GM23338 (cell line): ENCODE data around the gene PRPSAP1. TPM values are rescaled to one million over a fixed set of nuclear protein-coding genes. Genes with fewer than 3 reads are reported as not detected.

ENCODE experiments used
- ATAC-seq: fragments of 200-7000 bp; cut with Tn5 transposase; 3 replicates; pipeline ENCODE4 v1.9.1; 2020
- DNase-seq: peaks from one replicate; pipeline ENCODE4 v3.0.0-alpha.2; 2015; ENCODE audit warnings: low spot score
- H2AFZ ChIP-seq: fragments of 200-600 bp; sonication (generic); 2 replicates; pipeline ENCODE4 v1.8.0; 2016; ENCODE audit warnings: antibody characterized with exemption, mild to moderate bottlenecking, moderate library complexity
- H3F3A ChIP-seq: fragments of 200-600 bp; sonication (generic); replicated peaks from 2 replicates; pipeline ENCODE4 v1.8.0; 2017; ENCODE audit warnings: antibody characterized with exemption, mixed run types, low read depth
- H3K27ac ChIP-seq: fragments of 200-600 bp; sonication (generic); 2 replicates; pipeline ENCODE4 v1.6.1; 2016; ENCODE audit warnings: low read depth
- H3K27me3 ChIP-seq: fragments of 200-600 bp; sonication (generic); 2 replicates; pipeline ENCODE4 v1.8.0; 2016; ENCODE audit warnings: mild to moderate bottlenecking, mixed run types, moderate library complexity; ENCODE audit not compliant: insufficient read depth
- H3K36me3 ChIP-seq: fragments of 200-600 bp; sonication (generic); 2 replicates; pipeline ENCODE4 v1.8.0; 2016; ENCODE audit warnings: mild to moderate bottlenecking; ENCODE audit not compliant: insufficient read depth
- H3K4me1 ChIP-seq: fragments of 200-600 bp; sonication (generic); 2 replicates; pipeline ENCODE4 v1.8.0; 2016; ENCODE audit warnings: mild to moderate bottlenecking, moderate library complexity; ENCODE audit not compliant: insufficient read depth
- H3K4me2 ChIP-seq: fragments of 200-600 bp; sonication (generic); 2 replicates; pipeline ENCODE4 v1.7.1; 2017; ENCODE audit warnings: mixed run types
- H3K4me3 ChIP-seq: fragments of 200-600 bp; sonication (generic); 2 replicates; pipeline ENCODE4 v1.6.1; 2016; ENCODE audit warnings: mixed run types
- H3K79me2 ChIP-seq: fragments of 200-600 bp; sonication (generic); replicated peaks from 2 replicates; pipeline ENCODE4 v1.8.0; 2017; ENCODE audit warnings: mild to moderate bottlenecking; ENCODE audit not compliant: insufficient read depth
- H3K9me2 ChIP-seq: fragments of 200-600 bp; sonication (generic); 2 replicates; pipeline ENCODE4 v1.8.0; 2017; ENCODE audit not compliant: insufficient read depth
- H4K20me1 ChIP-seq: fragments of 200-600 bp; sonication (generic); replicated peaks from 2 replicates; pipeline ENCODE4 v1.8.0; 2017; ENCODE audit warnings: mild to moderate bottlenecking; ENCODE audit not compliant: insufficient read depth
- H3K27ac Mint-ChIP-seq: 2 replicates; pipeline ENCODE4 v1.8.0; 2020; ENCODE audit warnings: inconsistent platforms, mild to moderate bottlenecking, moderate library complexity, mixed read lengths
- H3K27me3 Mint-ChIP-seq: 3 replicates; pipeline ENCODE4 v1.8.0; 2022; ENCODE audit warnings: low read depth, mild to moderate bottlenecking, moderate library complexity, mixed read lengths, inconsistent platforms; ENCODE audit not compliant: insufficient read depth, poor library complexity
- H3K36me3 Mint-ChIP-seq: 3 replicates; pipeline ENCODE4 v1.8.0; 2021; ENCODE audit warnings: low read depth, mild to moderate bottlenecking, inconsistent platforms, moderate library complexity, mixed read lengths
- H3K4me1 Mint-ChIP-seq: 3 replicates; pipeline ENCODE4 v1.8.0; 2020; ENCODE audit warnings: mild to moderate bottlenecking, inconsistent platforms, mixed read lengths
- H3K4me3 Mint-ChIP-seq: 3 replicates; pipeline ENCODE4 v1.8.0; 2021; ENCODE audit warnings: moderate library complexity, mild to moderate bottlenecking, inconsistent platforms, mixed read lengths
- H3K9me3 Mint-ChIP-seq: 3 replicates; pipeline ENCODE4 v1.8.0; 2020; ENCODE audit warnings: moderate library complexity, mild to moderate bottlenecking, inconsistent platforms, mixed read lengths
- CREB1 ChIP-seq: fragments of 250-450 bp; sonication (Bioruptor Pico); IDR thresholded peaks from 2 replicates; pipeline ENCODE4 v1.5.0; 2020; ENCODE audit warnings: low read depth, mild to moderate bottlenecking, moderate library complexity
- CTCF ChIP-seq, 2 experiments: fragments of 200-600 bp in 1 of 2; sonication (generic) in 1 of 2; conservative IDR thresholded peaks; 2 replicates each; pipeline versions ENCODE4 v1.5.1 to v1.6.1; 2016 to 2017; ENCODE audit warnings: antibody characterized with exemption in 2 of 2, low read depth in 2 of 2, mild to moderate bottlenecking in 2 of 2, moderate library complexity in 1 of 2
- ETS1 ChIP-seq: IDR thresholded peaks from 2 replicates; pipeline ENCODE4 v1.6.1; 2016; ENCODE audit warnings: antibody characterized with exemption
- EZH2 ChIP-seq: fragments of 200-600 bp; sonication (generic); IDR thresholded peaks from one replicate; pipeline ENCODE4 v1.8.0; 2017; ENCODE audit warnings: antibody characterized with exemption, mild to moderate bottlenecking, low read depth; ENCODE audit not compliant: unreplicated experiment
- EZH2phosphoT487 ChIP-seq: fragments of 200-600 bp; sonication (generic); IDR thresholded peaks from one replicate; pipeline ENCODE4 v1.8.1; 2018; ENCODE audit warnings: antibody characterized with exemption; ENCODE audit not compliant: unreplicated experiment
- JUNB ChIP-seq: IDR thresholded peaks from one replicate; pipeline ENCODE4 v1.6.1; 2016; ENCODE audit warnings: antibody characterized with exemption; ENCODE audit not compliant: unreplicated experiment
- NANOG ChIP-seq: IDR thresholded peaks from 2 replicates; pipeline ENCODE4 v1.6.1; 2016; ENCODE audit warnings: antibody characterized with exemption, borderline replicate concordance
- POLR2AphosphoS5 ChIP-seq: IDR thresholded peaks from 2 replicates; pipeline ENCODE4 v1.6.1; 2016; ENCODE audit warnings: antibody characterized with exemption, low read depth
- REST ChIP-seq: IDR thresholded peaks from one replicate; pipeline ENCODE4 v1.6.1; 2018; ENCODE audit warnings: antibody characterized with exemption; ENCODE audit not compliant: unreplicated experiment
- STAT1 ChIP-seq: IDR thresholded peaks from one replicate; pipeline ENCODE4 v1.6.1; 2016; ENCODE audit warnings: antibody characterized with exemption; ENCODE audit not compliant: unreplicated experiment
- ZNF114 ChIP-seq: fragments of 250-450 bp; sonication (Bioruptor Pico); IDR thresholded peaks from 2 replicates; pipeline ENCODE4 v1.5.0; 2020; ENCODE audit warnings: mild to moderate bottlenecking, moderate library complexity
- ZNF331 ChIP-seq: fragments of 250-450 bp; sonication (Bioruptor Pico); IDR thresholded peaks from 2 replicates; pipeline ENCODE4 v1.5.0; 2020; ENCODE audit warnings: low read depth, mild to moderate bottlenecking, moderate library complexity
- ZNF462 ChIP-seq: fragments of 250-450 bp; sonication (Bioruptor Pico); IDR thresholded peaks from 2 replicates; pipeline ENCODE4 v1.5.0; 2020; ENCODE audit warnings: mild to moderate bottlenecking, moderate library complexity
- polyA plus RNA-seq: library from polyadenylated mRNA; unstranded; fragments of >200 nt; fragmentation: Nextera tagmentation; extraction: Ambion mirVana; gene quantifications from 2 replicates; pipeline ENCODE4 v1.2.1, GENCODE V29; 2016
- total RNA-seq: library from RNA; depleted of rRNA; stranded (reverse); fragments of >200 nt; shearing (Covaris generic); gene quantifications from 2 replicates; pipeline ENCODE4 v1.2.3, GENCODE V29; 2014

The PRPSAP1 gene
- total and polyA plus RNA-seq, 2 experiments from 2014 or later, result 39.5 to 58.8 TPM

GRCh38 chr17:76272541-76273444 lies 80.9 kb downstream of the PRPSAP1 start:
- peaks cover 25% of the 10 kb centered on the region for H3K4me1 ChIP-seq
- no peak overlapping the region for H3K4me3 ChIP-seq
- peaks cover 9% of the 10 kb centered on the region; the same call in 2 of the 3 replicates for H3K36me3 Mint-ChIP-seq
- peaks cover 3% of the 10 kb centered on the region; the same call in 1 of the 2 replicates for H3F3A ChIP-seq
- H4K20me1 ChIP-seq, result no peaks in the 10 kb centered on the region
- H3K4me1 Mint-ChIP-seq, result peaks cover 40% of the 10 kb centered on the region
- no peak overlapping the region for H2AFZ ChIP-seq
- DNase-seq, result no peak
- H3K4me2 ChIP-seq, result peak overlapping the region; percentile 64
- H3K79me2 ChIP-seq, result peaks cover 6% of the 10 kb centered on the region
- peak overlapping the region; percentile 72; the same call in 1 of the 2 replicates for H3K27ac ChIP-seq
- H3K36me3 ChIP-seq, result no peaks in the 10 kb centered on the region
- no peak overlapping the region for H3K4me3 Mint-ChIP-seq
- H3K9me2 ChIP-seq, result no peaks in the 10 kb centered on the region
- peaks cover 21% of the 10 kb centered on the region for H3K27me3 Mint-ChIP-seq
- no peaks in the 10 kb centered on the region for H3K9me3 Mint-ChIP-seq
- TF ChIP-seq ZNF331 (CRISPR knock-in tag), result no peak
- no peak for TF ChIP-seq NANOG
- TF ChIP-seq CTCF (conservative IDR thresholded peaks at IDR 0.05; ENCODE audit: low read depth in 2 of 2), result no peak
- no peak for TF ChIP-seq CREB1 (CRISPR knock-in tag)
- no peak for TF ChIP-seq ZNF462 (CRISPR knock-in tag)
- no peak for TF ChIP-seq EZH2phosphoT487
- TF ChIP-seq ZNF114, result no peak
- no peak for TF ChIP-seq EZH2
- TF ChIP-seq REST, result no peak
- TF ChIP-seq POLR2AphosphoS5, result no peak
- no peak for TF ChIP-seq ETS1
- no peak for TF ChIP-seq JUNB
- no peak for TF ChIP-seq STAT1
- no peaks in the 10 kb centered on the region for H3K27me3 ChIP-seq
- peak; percentile 2; the same call in 2 of the 3 replicates for ATAC-seq
- peak overlapping the region; percentile 52 for H3K27ac Mint-ChIP-seq
